GM04503 (cell line): Measurements from ENCODE around the gene VIT.
A peak's percentile ranks its signal among the peaks of the same experiment; 100 is the strongest.

Source experiments
- DNase-seq: peaks from one replicate; pipeline ENCODE4 v3.0.0-alpha.2; 2012; ENCODE audit warnings: low read depth

The VIT gene

GRCh38 chr2:36696533-36696932 lies at the start of gene VIT:
Gene VIT (plus strand): TSS chr2:36696707. CDS start chr2:36716371, 19,664 bp downstream.
- no peak for DNase-seq

- peak; percentile 64 for DNase-seq
These were observed 46.3 kb upstream of the VIT start for GRCh38 chr2:36650031-36650829.

GRCh38 chr2:36653155-36653554 lies 43.4 kb upstream of the VIT start:
- DNase-seq: no peak

- DNase-seq: no peak
These were observed 42.4 kb upstream of the VIT start for GRCh38 chr2:36653967-36654694.

GRCh38 chr2:36655453-36655852 lies 41.1 kb upstream of the VIT start:
- DNase-seq: peak; percentile 99

GRCh38 chr2:36657703-36658102 lies 38.8 kb upstream of the VIT start:
- no peak for DNase-seq

- no peak for DNase-seq
These were observed 38.2 kb upstream of the VIT start for GRCh38 chr2:36658277-36658748.

- DNase-seq: no peak
These were observed 37.3 kb upstream of the VIT start for GRCh38 chr2:36659218-36659617.

- DNase-seq: no peak
These were observed 36.6 kb upstream of the VIT start for GRCh38 chr2:36659872-36660312.

GRCh38 chr2:36662638-36663037 lies 33.9 kb upstream of the VIT start:
- no peak for DNase-seq

- DNase-seq: no peak
These were observed 33.2 kb upstream of the VIT start for GRCh38 chr2:36663295-36663694.

- DNase-seq: no peak
These were observed 32.4 kb upstream of the VIT start for GRCh38 chr2:36663851-36664695.

- DNase-seq: no peak
These were observed 31.8 kb upstream of the VIT start for GRCh38 chr2:36664696-36665076.

GRCh38 chr2:36667931-36668330 lies 28.6 kb upstream of the VIT start:
- no peak for DNase-seq

GRCh38 chr2:36670881-36671595 lies 25.5 kb upstream of the VIT start:
- DNase-seq: no peak

- no peak for DNase-seq
These were observed 24.8 kb upstream of the VIT start for GRCh38 chr2:36671731-36672130.

- DNase-seq: no peak
These were observed 24.3 kb upstream of the VIT start for GRCh38 chr2:36672199-36672598.

- DNase-seq: no peak
These were observed 20.8 kb upstream of the VIT start for GRCh38 chr2:36675579-36676282.

GRCh38 chr2:36676364-36676763 lies 20.1 kb upstream of the VIT start:
- no peak for DNase-seq

- no peak for DNase-seq
These were observed 19.1 kb upstream of the VIT start for GRCh38 chr2:36677386-36677785.

- DNase-seq: no peak
These were observed 18.4 kb upstream of the VIT start for GRCh38 chr2:36677996-36678605.
